GM18526 (cell line): Measurements from ENCODE around the gene COPZ2.

ENCODE experiments used
- POLR2A ChIP-seq: IDR thresholded peaks from 3 replicates; pipeline ENCODE4 v1.6.1; 2011; ENCODE audit not compliant: insufficient read length; ENCODE audit errors: extremely low read depth

Gene COPZ2

GRCh38 chr17:47983492-47984223, 53.9 kb downstream of the COPZ2 start:
- TF ChIP-seq POLR2A, result no peak

DNA sequence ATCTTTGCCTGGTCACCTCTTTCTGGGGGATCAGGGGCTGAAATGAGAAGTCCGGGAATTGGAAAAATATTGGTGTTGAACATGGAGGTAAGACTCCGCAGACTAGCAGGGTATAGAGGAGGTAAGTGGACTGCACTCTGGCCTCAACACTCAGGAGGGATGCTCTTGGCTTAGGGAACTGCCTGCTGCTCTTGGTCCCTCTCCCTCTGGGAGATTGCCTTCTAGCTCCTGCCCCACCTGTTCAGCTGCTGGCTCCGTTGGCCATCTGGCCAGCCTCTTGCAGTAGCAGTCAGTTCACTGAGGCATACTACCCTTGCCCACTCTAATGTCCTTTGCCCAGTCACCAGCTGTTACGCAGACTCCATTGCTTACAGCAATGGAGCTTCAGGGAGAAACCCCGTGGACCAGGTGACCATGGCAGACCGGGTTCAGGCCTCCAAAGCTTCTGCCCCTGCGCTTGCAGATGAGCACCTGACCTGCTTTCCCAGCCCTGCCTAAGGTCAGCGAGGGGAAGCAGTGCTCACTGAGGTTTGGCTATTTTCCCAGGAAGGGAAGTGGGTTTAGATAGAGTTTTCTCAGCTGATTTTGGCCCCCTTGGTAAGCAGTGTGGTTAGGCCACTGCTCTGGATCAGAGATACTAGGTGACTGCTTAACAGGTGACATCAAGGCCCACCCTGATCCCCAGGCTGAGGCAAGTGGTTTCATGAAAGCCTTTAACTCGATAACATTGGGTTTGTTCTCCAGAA, 54.8 kb downstream of the COPZ2 start:
- TF ChIP-seq POLR2A, result no peak

DNA sequence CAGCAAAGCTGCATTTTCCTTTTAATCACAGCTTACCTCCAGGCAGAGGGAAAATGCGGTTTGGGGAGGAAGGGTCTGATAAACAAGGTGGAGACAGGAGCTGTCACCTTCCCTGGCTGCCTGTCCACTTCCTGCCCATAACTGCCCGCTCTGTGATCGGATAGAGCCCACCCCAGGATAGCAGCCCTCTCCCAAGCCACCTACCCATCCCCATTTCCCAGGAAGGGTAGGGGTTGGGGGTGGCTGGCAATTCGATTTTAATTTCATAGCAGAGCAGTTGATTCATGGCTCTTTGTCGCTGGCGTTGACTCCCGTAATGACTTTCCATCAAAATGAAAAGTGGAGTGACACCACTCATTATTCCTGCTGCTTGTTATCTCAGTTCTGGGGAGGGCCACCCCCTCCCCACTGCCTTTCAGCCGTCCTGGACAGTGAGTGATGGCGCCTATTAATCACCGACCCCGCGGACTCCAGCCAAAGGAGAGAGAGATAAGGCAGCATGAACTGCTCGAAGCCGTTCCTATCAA, 55.4 kb downstream of the COPZ2 start:
- TF ChIP-seq POLR2A, result no peak

DNA sequence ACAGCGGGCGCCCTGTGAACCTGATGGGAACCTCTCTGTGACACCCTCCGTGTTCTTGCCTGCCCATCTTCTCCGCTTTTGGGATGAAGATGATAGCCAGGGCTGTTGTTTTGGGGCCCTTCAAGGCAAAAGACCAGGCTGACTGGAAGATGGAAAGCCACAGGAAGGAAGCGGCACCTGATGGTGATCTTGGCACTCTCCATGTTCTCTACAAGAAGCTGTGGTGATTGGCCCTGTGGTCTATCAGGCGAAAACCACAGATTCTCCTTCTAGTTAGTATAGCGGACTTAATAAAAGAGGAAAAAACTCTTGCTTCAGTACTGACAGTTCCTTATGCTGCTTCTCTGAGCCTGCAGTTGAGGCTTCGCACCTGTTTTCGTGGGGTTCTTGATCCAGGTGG, 56.1 kb downstream of the COPZ2 start:
- TF ChIP-seq POLR2A, result no peak

DNA sequence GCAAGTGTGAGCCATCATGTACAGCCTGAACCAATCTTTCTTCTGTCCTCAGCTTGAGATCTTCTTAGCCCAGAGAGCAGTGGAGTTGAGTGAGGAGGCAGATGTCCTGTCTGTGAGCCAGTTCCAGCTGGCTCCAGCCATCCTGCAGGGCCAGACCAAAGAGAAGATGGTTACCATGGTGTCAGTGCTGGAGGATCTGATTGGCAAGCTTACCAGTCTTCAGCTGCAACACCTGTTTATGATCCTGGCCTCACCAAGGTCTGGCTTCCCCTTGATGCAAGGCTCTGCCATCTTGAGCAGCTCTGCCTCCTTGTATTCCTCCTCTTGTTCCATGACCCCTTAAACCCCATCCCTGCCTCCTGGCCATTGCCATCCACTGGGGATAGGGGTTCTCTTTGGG, 57.1 kb downstream of the COPZ2 start:
- TF ChIP-seq POLR2A, result no peak

GRCh38 chr17:47978324-47978723, 59.3 kb downstream of the COPZ2 start:
- TF ChIP-seq POLR2A, result no peak
